ENCODE data around the gene GLI2.

Gene GLI2

DNA sequence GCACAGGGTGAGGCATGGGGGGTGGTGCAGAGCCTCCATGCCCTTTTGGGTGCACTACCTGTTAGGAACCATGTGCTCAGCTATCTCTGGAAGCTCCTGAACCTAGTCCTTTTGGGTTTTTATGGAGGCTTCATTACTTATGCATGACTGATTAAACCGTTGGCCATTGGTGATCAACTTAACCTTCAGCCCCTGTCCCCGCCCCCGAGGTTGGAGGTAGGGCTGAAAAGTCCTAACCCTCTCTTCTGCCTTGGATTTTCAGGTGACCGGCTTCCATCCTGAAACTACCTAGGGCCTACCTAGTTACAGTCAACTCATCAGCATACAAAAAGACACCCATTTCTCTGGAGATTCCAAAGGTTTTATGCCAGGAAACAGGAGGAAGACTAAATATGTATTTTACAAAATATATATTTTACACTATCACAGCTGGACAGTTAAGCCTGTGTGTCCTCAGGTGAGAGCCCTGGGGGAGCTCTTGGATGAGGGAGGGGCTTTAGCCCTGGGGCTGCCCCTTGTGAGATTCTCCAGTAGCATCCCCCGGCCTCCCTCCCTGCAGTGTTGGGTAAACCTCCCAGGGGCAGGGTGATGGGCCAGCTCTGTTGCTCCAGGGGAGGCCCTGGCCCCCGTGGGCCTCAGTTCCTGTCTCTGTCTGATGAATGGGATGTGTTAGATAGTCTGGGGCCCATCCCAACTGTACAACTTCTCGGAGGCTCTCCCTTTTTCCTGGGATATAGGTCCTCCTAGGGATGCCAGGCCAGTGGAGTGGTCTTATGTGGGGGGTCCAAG lies 24.1 kb downstream of the GLI2 start:
- no peak for DNase-seq

DNA sequence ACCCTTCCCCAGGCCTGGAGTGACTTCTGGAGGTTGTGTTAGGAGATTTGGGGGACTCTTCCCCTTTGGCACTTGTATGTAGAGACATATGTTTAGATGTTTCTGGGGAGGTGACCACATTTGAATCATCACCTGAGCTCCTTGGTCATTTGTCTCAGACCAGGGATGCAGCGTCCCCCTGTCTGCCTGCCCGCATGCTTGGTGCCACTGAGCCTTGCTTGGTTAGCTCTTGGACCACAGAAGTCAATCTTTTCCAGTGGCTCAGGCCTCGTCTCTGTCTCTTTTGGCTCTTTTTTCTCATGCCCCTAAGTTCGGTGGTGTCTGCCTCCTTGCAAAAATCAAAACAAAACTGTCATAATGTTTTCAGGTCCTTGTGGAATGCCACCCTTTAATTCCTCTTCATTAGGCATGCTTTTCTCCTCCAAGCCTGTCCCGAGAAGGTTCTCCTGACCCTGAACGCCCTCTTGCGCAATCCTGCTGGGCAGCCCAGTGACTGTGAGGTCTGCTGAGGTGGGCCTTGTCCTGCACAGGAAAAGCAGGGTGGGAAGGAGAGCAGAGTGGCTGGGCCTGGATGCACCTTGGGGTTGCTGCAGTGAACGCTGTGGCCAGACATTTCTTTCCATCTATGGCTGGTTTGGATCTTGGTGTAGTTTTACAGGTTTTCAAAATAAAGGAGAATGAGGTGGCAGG lies 24.9 kb downstream of the GLI2 start:
- no peak for DNase-seq

DNA sequence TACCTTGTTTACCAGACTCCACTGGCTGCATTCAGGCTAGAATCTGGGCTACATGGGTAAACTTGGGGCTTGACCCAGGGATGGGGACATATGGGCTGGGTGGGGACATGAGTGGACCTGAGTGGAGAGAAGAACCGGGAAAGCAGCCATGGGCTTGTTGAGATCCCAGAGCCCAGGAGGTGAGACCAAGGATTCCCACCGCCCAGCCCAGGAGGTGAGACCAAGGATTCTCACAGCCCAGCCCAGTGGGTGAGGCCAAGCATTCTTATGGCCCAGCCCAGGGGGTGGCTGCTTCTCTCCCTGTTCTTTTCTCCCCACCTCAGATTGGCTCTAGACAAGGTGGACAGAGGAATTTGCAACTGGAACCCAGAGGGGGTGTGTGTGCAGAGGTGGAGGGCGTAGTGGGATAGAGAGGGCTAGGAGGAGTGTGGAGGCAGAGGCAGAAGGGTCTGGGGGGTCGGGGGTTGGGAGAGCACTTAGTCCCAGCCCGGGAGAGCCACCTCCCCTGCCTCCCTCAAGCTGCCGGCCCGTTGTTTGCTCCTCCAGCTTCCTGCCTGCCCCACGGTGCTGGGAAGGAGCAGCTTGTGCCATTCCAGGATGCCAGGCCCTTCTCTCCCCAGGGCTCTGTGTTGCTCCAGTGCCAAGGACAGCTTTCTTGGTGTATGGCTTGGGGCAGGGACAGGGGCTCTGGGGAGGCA lies 25.6 kb downstream of the GLI2 start:
- DNase-seq, result no peak

DNA sequence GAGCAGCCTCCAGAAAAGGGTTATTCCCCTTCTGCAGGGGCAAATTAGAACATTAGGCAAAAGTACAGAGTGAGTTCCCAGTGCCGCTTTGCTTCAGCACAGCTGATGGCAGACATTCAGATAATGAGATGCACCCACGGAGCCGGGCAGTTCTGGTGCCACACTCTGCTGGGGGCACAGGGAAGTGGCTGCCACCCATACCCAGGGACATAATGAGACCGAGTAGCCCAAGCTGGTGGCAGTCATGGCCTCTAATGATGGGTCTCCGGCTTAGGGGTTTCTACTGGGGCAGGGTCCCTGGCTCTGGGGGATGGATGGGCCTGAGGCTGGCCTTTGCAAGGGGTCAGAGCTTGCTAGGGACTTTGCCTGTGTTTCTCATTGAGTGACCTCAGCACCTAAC lies 26.2 kb downstream of the GLI2 start:
- no peak for DNase-seq

DNA sequence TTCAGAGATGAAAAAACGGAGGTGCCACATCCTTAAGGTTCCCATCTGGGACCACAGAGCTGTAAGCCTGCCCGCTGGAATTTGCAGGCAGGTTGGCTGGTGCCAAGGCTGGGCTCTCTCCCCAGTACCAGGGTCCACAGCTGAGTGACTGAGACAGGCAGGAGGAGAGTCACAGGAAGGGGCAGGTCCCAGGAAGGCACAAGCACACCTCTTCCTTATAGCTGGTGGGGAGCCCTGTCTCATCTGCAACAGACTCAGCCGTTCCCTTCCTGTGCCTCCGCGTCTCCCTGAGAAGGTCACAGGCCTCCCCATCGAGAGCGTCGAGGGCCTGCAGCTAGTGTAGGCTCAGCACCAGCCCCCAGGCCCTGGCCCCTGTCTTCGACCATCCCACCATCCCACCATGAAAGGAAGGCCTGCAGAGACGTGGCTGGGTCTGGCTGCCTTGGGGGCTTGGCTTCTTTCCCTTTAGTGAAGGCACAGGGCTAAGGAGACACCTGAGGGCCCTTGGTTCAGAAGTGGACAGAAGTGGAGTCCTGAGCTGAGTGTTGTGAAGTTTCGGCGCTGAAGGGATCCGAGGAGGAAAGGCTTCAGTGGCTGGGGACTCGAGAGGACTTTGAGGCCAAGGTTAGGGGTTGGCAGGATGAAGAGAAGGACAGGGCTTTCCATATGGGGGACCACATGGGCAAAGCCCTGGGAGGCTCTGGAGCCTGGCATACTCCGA lies 26.8 kb downstream of the GLI2 start:
- DNase-seq, result no peak

DNA sequence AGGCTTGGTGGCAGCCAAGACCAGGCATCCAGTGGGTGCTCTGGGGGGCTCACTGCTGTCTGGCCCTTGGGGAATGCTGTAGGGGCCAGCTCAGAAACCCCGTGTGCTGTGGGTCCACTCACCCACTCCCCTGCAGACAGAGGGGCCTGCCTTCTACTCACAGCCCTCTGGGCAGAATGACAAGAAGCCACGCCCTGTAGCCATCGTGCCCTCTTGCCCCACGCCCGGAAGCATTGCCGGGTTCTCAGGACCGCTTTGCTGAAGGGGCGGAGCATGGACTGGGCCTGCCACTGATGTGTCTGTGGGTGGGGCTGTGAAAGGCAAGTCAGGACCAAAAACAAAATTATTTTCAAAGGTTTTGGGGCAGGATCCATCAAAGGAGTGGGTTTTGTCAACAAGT lies 27.8 kb downstream of the GLI2 start:
- DNase-seq, result no peak

DNA sequence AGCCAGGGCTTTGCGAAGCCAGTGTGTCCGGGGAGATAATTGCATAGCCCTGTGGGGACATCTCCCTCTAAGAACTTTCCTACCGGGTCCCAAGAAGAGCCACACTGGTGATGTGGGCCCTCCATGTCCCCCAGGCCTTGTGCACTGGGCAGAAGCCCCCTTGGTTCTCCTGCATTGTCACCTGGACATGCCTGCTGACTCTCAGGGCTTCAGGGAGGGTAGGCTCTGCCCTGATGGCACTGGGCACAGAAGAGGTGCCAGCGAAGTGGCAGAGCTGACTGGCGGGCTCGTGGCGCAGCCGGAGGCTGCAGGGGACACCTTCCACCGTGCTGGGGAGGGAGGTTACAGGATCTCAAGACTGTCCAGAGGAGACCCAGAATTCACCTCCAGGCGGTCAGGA lies 28.3 kb downstream of the GLI2 start:
- DNase-seq, result no peak

DNA sequence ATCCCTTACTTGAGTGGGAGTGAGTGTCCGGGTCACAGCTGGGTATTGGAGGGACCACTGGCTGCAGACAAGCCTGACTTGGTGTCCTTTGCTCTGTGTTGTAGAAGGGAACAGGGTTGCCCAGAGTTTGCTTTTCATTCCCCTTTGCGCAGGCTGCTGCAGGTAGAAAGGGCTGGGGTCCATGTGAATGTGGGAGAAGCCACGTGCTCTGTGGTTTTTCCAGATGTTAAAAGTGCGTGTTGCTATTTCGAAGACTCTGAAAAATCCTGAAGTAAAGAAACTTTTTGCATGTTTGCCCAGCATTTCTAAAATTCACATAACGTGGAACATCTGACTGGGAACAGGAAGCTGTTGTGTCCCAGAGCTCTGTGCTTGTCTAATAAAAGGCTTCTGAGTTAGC lies 28.8 kb downstream of the GLI2 start:
- no peak for DNase-seq

DNA sequence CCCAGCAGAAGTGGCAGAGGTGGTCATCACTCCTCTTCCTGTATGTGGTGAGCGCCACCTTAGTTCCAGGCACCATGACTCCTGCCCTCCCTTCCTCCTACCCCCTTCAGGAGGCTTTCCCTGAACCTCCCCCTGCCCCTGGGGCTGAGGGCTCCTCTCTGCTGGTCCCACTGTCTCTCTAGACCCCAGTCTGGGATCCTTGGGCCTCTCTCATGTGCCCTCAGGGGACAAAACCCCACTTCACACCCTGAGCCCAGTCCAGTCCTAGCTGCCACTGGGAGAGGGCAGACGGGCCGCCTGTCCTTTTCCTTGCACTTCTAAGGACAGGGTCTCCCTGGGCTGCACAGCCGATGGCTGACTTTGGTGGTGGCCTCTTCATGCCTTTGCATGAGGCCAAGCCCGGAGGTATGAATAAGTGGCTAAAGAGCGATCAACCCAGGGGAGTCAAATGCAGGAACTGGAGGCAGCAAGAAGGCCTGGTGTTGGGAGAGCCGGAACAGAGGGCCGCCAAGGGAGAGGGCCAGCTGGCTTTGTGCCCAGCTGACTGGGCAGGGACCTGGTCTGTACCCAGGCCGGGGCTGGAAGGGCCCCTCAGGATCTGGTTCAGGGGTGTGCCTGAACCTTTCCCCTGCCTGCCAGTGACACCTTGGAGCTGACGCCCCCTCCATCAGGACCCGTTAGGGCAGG lies 29.5 kb downstream of the GLI2 start:
- no peak for DNase-seq

DNA sequence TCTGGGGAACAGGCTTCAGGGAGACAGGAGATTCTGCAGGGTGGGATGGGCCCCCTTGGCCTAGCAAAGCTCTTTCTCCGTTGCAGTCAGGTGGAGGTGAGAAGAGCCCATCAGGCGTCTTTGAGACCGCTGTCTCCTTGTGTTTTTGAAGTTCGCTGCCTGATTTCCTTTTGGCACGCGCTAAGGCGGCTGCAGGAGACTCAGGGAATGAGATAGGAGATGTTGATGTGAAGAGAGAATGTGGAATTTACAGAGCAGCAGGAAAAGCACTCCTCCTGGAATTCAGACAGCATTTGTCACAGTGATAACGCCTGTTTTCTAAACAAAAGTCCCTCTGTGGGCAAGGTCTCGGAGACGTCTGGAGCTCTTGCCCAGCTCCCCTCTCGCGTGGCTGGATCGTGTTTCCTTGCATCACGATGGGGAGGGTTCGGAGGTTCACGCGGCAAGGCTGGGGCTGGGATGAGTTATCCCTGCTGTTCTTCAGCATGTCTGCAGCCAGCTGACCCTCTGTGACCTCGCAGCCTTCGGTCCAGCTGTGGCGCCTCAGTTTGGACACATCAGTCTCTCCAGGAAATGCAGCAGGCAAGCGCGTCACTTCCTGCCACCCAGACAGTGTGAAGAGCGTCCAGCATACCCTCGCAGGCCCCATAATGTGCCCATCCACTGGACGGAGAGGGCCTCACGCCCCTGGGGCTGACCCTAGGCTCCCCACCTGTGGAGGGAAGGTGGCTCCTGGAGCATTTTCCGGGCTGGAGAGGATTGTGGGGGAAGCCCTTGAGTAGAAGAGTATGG lies 30.2 kb downstream of the GLI2 start:
- DNase-seq, result peak; percentile 27

DNA sequence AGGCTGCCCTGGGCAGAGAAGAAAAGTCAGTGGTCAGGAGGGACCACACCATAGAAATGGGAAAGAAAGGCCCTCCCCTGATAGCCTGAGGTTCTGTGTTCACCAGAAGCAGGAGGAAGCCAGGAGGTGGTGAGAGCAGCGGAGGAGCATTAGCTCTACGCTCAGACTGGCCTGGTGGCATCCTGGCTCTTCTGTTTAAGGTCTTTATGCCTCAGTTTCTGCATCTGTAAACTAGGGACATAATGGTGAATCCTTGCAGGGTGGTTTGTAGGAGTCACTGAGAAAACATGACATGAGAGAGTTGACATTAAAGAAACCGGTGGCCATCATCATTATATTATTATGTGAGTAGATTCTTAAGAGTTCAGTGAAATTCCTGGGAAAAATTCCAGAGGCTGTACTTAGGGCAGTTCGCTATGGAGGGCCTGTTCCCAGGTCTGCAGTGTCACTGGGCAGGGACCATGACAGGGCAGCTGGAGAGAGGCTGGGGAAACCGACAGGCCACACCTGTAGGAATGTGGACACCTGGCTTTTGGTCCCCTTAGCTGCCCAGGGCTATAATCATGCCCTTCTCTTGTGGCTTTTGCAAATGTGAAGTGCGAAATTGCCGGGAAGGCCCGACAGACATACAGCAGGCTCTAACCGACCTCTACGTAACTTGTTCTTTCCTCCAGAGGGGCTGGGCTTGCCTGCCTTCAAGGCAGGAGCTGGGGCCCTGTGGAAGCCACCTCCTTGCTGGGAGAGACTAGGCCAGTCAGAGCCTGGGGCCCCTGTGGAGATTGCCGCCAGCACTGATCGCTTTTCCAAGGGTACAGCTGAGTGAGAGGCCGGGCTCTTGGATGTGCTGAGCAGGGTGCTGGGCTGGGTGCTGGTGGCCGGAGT lies 31.0 kb downstream of the GLI2 start:
- no peak for DNase-seq

DNA sequence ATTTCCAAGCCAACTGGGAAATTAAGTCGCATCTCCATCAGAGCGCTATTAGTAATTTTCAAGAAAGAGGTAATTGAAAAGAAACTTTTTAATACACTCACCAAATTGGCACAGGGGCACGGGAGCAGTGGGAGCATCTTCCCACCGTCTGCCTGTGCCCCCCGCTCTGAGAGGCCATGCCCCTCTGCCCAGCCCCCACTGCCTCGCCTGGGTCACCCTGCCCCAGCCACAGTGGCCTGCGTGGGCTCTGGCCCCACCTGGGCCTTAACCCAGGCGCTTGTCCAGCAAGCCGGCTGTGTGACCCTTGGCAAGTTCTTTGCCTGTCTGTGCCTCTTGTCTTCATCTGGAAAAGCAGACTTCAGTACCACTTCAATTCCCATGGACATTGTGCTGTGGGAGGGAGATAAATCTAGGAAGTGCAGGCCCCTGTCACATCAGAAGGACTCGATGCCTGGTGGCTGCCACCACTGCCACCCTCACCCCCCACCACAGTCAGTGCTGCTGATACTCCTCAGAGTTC lies 31.9 kb downstream of the GLI2 start:
- no peak for DNase-seq

DNA sequence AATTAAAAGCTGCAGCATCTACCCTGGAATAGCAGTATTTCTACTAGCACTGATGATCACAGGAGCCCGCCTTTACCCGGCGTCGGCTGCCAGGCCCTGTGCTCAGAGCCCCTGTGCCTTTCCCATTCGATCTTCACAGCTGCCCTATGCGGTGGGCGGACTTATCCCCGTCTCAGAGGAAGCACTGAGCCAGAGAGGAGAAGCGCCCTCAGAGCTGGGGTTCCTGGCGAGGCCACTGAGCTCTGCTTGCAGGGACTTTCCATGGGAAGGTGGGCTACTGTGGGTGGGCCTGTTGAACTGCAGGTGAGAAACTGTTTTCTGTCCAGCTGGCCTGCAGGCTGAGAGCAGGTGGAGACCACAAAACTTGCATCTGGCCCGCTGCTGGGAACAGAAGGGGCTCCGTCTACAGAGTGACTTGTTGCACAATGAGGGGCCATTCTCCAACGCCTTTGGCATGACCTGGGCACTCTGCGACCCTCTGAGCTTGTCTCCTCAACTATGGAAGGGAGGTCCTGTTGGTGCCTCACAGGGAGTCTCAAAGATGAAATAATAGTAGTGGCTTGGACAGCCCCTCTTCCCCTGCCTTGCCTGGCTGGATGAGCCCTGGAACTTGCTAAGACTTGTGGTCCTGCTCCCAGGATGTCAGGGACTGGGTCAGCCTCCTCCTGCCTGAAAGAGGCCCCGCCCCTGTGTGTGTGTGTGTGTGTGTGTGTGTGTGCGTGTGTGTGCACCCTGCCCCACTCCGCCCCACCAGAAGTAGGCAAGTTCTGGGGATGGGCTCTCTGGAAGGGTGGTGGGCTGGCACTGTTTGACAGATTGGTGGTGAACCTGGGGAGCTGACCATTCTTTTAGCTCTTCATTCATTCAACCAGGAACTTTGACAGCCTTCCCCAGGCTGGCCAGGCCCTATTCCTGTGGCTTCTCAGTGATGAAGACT lies 32.7 kb downstream of the GLI2 start:
- DNase-seq, result no peak

DNA sequence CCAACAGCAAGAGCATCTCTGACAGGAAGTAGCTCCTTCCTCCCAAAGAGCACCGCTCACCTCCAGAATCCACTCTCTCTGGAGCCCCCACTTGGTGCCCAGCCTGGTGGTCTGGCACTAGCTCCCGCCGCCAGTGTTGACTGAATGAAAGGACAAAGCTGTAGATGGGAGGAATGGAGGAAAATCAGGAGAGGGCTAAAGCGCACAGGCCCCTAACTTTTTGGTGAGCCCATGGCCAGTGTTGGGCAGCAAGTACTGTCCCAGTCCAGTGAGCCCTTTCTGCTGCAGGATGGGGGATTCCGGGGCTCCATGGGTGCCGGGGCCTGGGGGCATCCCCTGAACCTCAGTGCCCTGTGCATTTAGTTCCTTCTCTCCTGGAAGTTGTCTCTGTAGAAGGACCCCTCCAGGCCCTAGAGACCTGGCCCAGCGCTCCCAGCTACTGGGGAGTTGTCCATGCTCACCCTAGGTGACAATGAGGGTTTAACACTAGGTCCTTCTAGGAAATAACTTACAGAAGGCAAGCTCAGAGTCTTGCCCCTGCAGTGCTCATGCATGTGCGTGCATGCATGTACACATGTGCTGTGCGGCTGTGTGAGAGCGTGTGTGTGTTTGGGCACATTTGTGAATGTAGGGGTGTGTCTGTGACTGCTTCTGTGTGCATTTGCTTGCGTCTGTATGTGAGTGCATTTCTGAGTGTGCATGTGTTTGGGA lies 33.6 kb downstream of the GLI2 start:
- DNase-seq, result no peak

DNA sequence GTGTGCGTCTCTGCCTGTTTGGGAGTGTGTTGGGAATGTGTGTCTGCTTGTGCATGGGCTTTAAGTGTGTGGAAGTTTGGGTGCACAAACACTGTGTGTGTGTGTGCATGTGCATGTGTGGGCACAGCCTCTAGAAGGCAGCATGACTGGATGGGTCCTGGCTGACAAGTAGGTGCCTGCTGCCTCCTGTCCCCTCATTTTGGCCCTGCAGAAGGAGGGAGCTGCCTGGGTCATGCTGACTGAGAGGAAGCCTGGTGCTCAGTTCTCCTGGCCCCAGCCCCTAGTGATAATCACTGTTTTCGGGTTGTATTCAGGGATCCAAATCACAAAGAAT lies 34.1 kb downstream of the GLI2 start:
- no peak for DNase-seq

DNA sequence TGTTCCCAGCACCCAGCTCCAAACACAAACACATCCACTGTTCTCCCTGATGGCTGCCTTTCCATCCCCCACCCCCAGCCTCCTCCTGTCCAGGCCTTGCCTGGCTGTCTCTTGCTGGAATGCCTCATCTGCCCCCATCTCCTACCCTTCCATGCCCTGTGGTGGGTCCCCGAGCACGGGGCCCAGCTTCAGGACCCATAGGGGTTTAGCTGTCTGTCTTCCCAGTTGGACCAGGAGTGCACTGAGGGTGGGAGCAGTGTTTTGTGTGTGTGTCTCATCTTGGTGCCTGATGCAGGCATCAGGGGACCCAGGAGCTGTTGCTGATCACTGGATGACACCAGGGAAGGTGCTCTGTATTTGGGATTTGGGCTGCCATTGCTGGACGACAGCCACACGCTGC lies 34.5 kb downstream of the GLI2 start:
- no peak for DNase-seq

DNA sequence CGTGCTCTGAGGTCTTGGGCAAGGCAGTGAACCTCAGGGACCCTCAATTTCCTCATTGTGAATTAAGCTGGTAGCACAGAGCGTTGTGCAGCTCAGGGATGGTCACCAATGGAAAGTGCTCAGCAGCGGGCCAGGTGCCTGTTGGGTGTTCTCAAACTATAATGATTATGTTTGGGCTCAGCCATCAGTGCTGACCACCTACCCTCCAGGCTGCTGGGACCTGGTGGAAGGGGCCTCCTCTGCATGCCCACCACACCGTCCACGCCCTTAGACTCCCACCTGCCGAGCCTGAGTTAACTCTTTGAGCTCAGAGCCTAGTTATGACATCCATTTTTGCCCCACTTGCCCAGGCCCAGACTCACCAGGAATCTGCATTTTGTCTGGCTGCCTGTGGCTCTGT lies 35.0 kb downstream of the GLI2 start:
- no peak for DNase-seq

DNA sequence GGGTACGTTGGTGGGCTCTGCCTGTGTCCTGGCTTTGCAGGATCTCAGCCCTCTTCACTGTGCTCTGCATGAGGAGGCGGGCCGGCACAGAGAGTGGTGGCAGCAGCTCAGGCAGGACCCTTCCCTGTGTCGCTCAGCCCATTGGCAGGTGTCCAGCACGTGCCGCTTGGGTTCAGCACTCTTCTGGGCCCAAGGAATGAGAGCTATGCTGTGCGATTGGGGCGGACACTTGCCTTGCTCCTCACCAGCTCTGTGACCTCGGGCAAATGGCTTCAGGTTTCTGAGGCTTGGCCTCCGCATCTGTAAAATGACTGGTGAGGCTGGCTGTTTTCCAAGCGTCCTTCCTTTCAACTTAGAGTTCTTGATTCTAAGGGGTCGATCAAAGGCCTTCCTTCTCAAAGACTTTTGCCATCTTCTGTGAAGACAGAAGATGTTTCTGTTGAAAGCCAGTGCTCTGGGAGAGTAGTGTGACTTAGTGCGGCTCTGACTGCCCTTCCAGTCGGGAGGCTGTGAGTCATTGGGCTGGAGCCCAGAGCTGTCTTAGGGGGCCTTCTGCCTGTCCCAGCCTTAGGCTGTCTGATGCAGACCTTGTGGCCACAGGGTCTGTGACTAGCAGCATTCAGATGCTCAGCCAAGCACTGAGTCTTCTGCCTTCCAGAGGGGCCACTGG lies 35.6 kb downstream of the GLI2 start:
- DNase-seq, result peak; percentile 83
